ENCODE measurements around the gene NFIC. TPM values are rescaled to one million over a fixed set of nuclear protein-coding genes. Genes with fewer than 3 reads are reported as not detected.
"Not testable (repeated sequence)": the region's sequence is repeated elsewhere in the genome, so short reads cannot be mapped to it uniquely, and the experiment has no call there.

The NFIC gene
- total RNA-seq, 1 donor from 2014 or later: 71.4 TPM

- no peak for DNase-seq (ENCODE audit: low read depth)
Measured at GRCh38 chr19:3396881-3397265, 30.5 kb downstream of the NFIC start.

GRCh38 chr19:3397266-3398022 lies 31.1 kb downstream of the NFIC start:
- peak; percentile 83 for DNase-seq (ENCODE audit: low read depth)

GRCh38 chr19:3398114-3398899 lies 31.9 kb downstream of the NFIC start:
- DNase-seq (ENCODE audit: low read depth): no peak

GRCh38 chr19:3398900-3399278 lies 32.5 kb downstream of the NFIC start:
- DNase-seq (ENCODE audit: low read depth): no peak

GRCh38 chr19:3399311-3399710 lies 32.9 kb downstream of the NFIC start:
- not testable (repeated sequence) for DNase-seq (ENCODE audit: low read depth)

GRCh38 chr19:3401004-3401768 lies 34.8 kb downstream of the NFIC start:
- no peak for DNase-seq (ENCODE audit: low read depth)

- no peak for DNase-seq (ENCODE audit: low read depth)
Measured at GRCh38 chr19:3402631-3403443, 36.5 kb downstream of the NFIC start.

GRCh38 chr19:3403489-3404323 lies 37.3 kb downstream of the NFIC start:
- peak; percentile 95 for DNase-seq (ENCODE audit: low read depth)

- DNase-seq (ENCODE audit: low read depth): peak; percentile 67
Measured at GRCh38 chr19:3404324-3405260, 38.2 kb downstream of the NFIC start.

- no peak for DNase-seq (ENCODE audit: low read depth)
Measured at GRCh38 chr19:3405261-3405653, 38.9 kb downstream of the NFIC start.

- no peak for DNase-seq (ENCODE audit: low read depth)
Measured at GRCh38 chr19:3406571-3407111, 40.3 kb downstream of the NFIC start.

GRCh38 chr19:3407556-3408516 lies 41.5 kb downstream of the NFIC start:
- DNase-seq (ENCODE audit: low read depth): peak; percentile 66

GRCh38 chr19:3408996-3409345 lies 42.6 kb downstream of the NFIC start:
- no peak for DNase-seq (ENCODE audit: low read depth)

- DNase-seq (ENCODE audit: low read depth): no peak
Measured at GRCh38 chr19:3409346-3410064, 43.1 kb downstream of the NFIC start.

- no peak for DNase-seq (ENCODE audit: low read depth)
Measured at GRCh38 chr19:3411636-3412035, 45.3 kb downstream of the NFIC start.

GRCh38 chr19:3412066-3412465 lies 45.7 kb downstream of the NFIC start:
- no peak for DNase-seq (ENCODE audit: low read depth)

- DNase-seq (ENCODE audit: low read depth): no peak
Measured at GRCh38 chr19:3413796-3414327, 47.5 kb downstream of the NFIC start.

Measured in myocyte (in vitro differentiated cells).